ENCODE data around the gene SORCS3.

Gene SORCS3

GRCh38 chr10:105029286-105029685, 388.2 kb downstream of the SORCS3 start:
- DNase-seq: no peak

- DNase-seq: no peak
Observed at GRCh38 chr10:105037022-105037421, 395.9 kb downstream of the SORCS3 start.

- DNase-seq: no peak
Observed at GRCh38 chr10:105041956-105042355, 400.9 kb downstream of the SORCS3 start.

GRCh38 chr10:105042906-105043552, 401.9 kb downstream of the SORCS3 start:
- DNase-seq: no peak

GRCh38 chr10:105044902-105045301, 403.8 kb downstream of the SORCS3 start:
- no peak for DNase-seq

GRCh38 chr10:105056413-105056812, 415.3 kb downstream of the SORCS3 start:
- DNase-seq: no peak

- DNase-seq: no peak
Observed at GRCh38 chr10:105062951-105063350, 421.9 kb downstream of the SORCS3 start.

- DNase-seq: no peak
Observed at GRCh38 chr10:105063796-105064195, 422.7 kb downstream of the SORCS3 start.

- DNase-seq: no peak
Observed at GRCh38 chr10:105068497-105068896, 427.4 kb downstream of the SORCS3 start.

- no peak for DNase-seq
Observed at GRCh38 chr10:105070249-105070648, 429.2 kb downstream of the SORCS3 start.

- no peak for DNase-seq
Observed at GRCh38 chr10:105070952-105071351, 429.9 kb downstream of the SORCS3 start.

- DNase-seq: no peak
Observed at GRCh38 chr10:105071980-105072379, 430.9 kb downstream of the SORCS3 start.

GRCh38 chr10:105073999-105074398, 432.9 kb downstream of the SORCS3 start:
- no peak for DNase-seq

- no peak for DNase-seq
Observed at GRCh38 chr10:105075031-105075430, 433.9 kb downstream of the SORCS3 start.

- no peak for DNase-seq
Observed at GRCh38 chr10:105085980-105086379, 444.9 kb downstream of the SORCS3 start.

GRCh38 chr10:105094048-105094447, 453.0 kb downstream of the SORCS3 start:
- no peak for DNase-seq

- no peak for DNase-seq
Observed at GRCh38 chr10:105096316-105096715, 455.2 kb downstream of the SORCS3 start.

- no peak for DNase-seq
Observed at GRCh38 chr10:105102977-105103376, 461.9 kb downstream of the SORCS3 start.

GRCh38 chr10:105104297-105104696, 463.2 kb downstream of the SORCS3 start:
- DNase-seq: no peak

GRCh38 chr10:105109164-105109563, 468.1 kb downstream of the SORCS3 start:
- DNase-seq: no peak

GRCh38 chr10:105112862-105113261, 471.8 kb downstream of the SORCS3 start:
- no peak for DNase-seq

- DNase-seq: no peak
Observed at GRCh38 chr10:105113666-105114065, 472.6 kb downstream of the SORCS3 start.

- no peak for DNase-seq
Observed at GRCh38 chr10:105121743-105122142, 480.7 kb downstream of the SORCS3 start.

- DNase-seq: no peak
Observed at GRCh38 chr10:105128111-105128510, 487.0 kb downstream of the SORCS3 start.

- no peak for DNase-seq
Observed at GRCh38 chr10:105138358-105138757, 497.3 kb downstream of the SORCS3 start.
